SK-N-SH (cell line): Measurements from ENCODE around the gene TMEM243. TPM values are rescaled to one million over a fixed set of nuclear protein-coding genes. Genes with fewer than 3 reads are reported as not detected.

Source experiments
- CTCF ChIA-PET: fragments of 300-600, 350-600 bp; formaldehyde crosslinking; extraction: SDS; loops from one replicate; lab custom pipeline; 2021; lab: Yijun Ruan, JAX
- POLR2A ChIA-PET: fragments of 350-600 bp; sonication (Branson Sonifier 250); formaldehyde crosslinking; extraction: SDS; loops from one replicate; lab custom pipeline; 2020; ENCODE audit warnings: antibody characterized with exemption, inconsistent platforms; lab: Yijun Ruan, JAX
- DNase-seq: peaks from one replicate; pipeline ENCODE4 v3.0.0; 2012
- H2AFZ ChIP-seq: fragments of 200-600 bp; sonication (generic); 2 replicates; pipeline ENCODE4 v1.8.1; 2016; ENCODE audit warnings: antibody characterized with exemption, mild to moderate bottlenecking, low read depth
- H3F3A ChIP-seq: fragments of 200-600 bp; sonication (generic); replicated peaks from 2 replicates; pipeline ENCODE3; 2016; ENCODE audit warnings: antibody characterized with exemption, mild to moderate bottlenecking; ENCODE audit not compliant: insufficient read depth
- H3K27ac ChIP-seq, 2 experiments: fragments of 200-500 bp in 1 of 2; fragments of 200-600 bp in 1 of 2; sonication (Bioruptor generic) in 1 of 2; sonication (generic), shearing (Covaris generic) in 1 of 2; 2 replicates each; pipeline versions ENCODE4 v1.5.1 to v1.6.1; 2014 to 2016; ENCODE audit warnings: low read depth in 2 of 2, inconsistent platforms in 1 of 2, low read length in 1 of 2, mild to moderate bottlenecking in 1 of 2, mixed read lengths in 1 of 2
- H3K27me3 ChIP-seq: fragments of 200-600 bp; sonication (generic), shearing (Covaris generic); 2 replicates; pipeline ENCODE4 v1.6.1; 2016; ENCODE audit warnings: mixed run types; ENCODE audit not compliant: insufficient read depth
- H3K36me3 ChIP-seq, 2 experiments: fragments of 200-500 bp in 1 of 2; fragments of 200-600 bp in 1 of 2; sonication (Bioruptor generic) in 1 of 2; sonication (generic) in 1 of 2; replicated peaks in 1 of 2; 2 replicates each; pipeline versions ENCODE3 to v1.5.1; 2014 to 2016; ENCODE audit warnings: low read length in 1 of 2, mild to moderate bottlenecking in 1 of 2; ENCODE audit not compliant: insufficient read depth in 2 of 2, control insufficient read depth in 1 of 2
- H3K4me1 ChIP-seq, 2 experiments: fragments of 200-500 bp in 1 of 2; fragments of 200-600 bp in 1 of 2; sonication (Bioruptor generic) in 1 of 2; sonication (generic), shearing (Covaris generic) in 1 of 2; 2 replicates each; pipeline versions ENCODE4 v1.5.1 to v1.6.1; 2014 to 2016; ENCODE audit warnings: low read depth in 1 of 2, low read length in 1 of 2, mixed run types in 1 of 2; ENCODE audit not compliant: insufficient read depth in 2 of 2, control insufficient read depth in 1 of 2
- H3K4me2 ChIP-seq: fragments of 200-600 bp; sonication (generic), shearing (Covaris generic); 2 replicates; pipeline ENCODE4 v1.6.1; 2017; ENCODE audit warnings: mixed run types
- H3K4me3 ChIP-seq, 2 experiments: fragments of 200-500 bp in 1 of 2; fragments of 200-600 bp in 1 of 2; sonication (Bioruptor generic) in 1 of 2; sonication (generic), shearing (Covaris generic) in 1 of 2; 2 replicates each; pipeline versions ENCODE4 v1.5.1 to v1.8.1; 2014 to 2016; ENCODE audit warnings: low read depth in 2 of 2, inconsistent platforms in 1 of 2, low read length in 1 of 2, mild to moderate bottlenecking in 1 of 2, mixed read lengths in 1 of 2, moderate library complexity in 1 of 2
- H3K79me2 ChIP-seq: fragments of 200-600 bp; sonication (generic); 2 replicates; pipeline ENCODE4 v1.8.1; 2017; ENCODE audit warnings: mild to moderate bottlenecking; ENCODE audit not compliant: insufficient read depth
- H3K9ac ChIP-seq: fragments of 200-600 bp; sonication (generic); 2 replicates; pipeline ENCODE4 v1.6.1; 2017; ENCODE audit warnings: mixed run types
- H3K9me2 ChIP-seq: fragments of 200-600 bp; sonication (generic); 2 replicates; pipeline ENCODE4 v1.6.1; 2017; ENCODE audit warnings: mixed run types
- H3K9me3 ChIP-seq: fragments of 200-600 bp; sonication (generic); 2 replicates; pipeline ENCODE4 v1.6.1; 2017; ENCODE audit warnings: mixed run types, mild to moderate bottlenecking, moderate library complexity
- H4K20me1 ChIP-seq: fragments of 200-600 bp; sonication (generic); 2 replicates; pipeline ENCODE4 v1.6.1; 2017; ENCODE audit warnings: mild to moderate bottlenecking, mixed run types; ENCODE audit not compliant: insufficient read depth
- CHD2 ChIP-seq: fragments of 150-350 bp; IDR thresholded peaks from 2 replicates; pipeline ENCODE4 v1.6.1; 2018; ENCODE audit warnings: low read length; ENCODE audit not compliant: partially characterized antibody
- FOSL2 ChIP-seq: IDR thresholded peaks from 2 replicates; pipeline ENCODE4 v1.4.0; 2012; ENCODE audit warnings: low read depth, mild to moderate bottlenecking, moderate library complexity, borderline replicate concordance
- FOXM1 ChIP-seq: IDR thresholded peaks from 2 replicates; pipeline ENCODE4 v1.4.0; 2012; ENCODE audit warnings: low read depth, mild to moderate bottlenecking
- GABPA ChIP-seq: IDR thresholded peaks from 2 replicates; pipeline ENCODE4 v1.4.0; 2012; ENCODE audit warnings: low read depth, mild to moderate bottlenecking
- GATA2 ChIP-seq: sonication (generic); formaldehyde crosslinking; IDR thresholded peaks from 2 replicates; pipeline ENCODE4 v1.5.0; 2020; ENCODE audit warnings: mild to moderate bottlenecking, missing genetic modification reagents
- MEF2A ChIP-seq: IDR thresholded peaks from 2 replicates; pipeline ENCODE4 v1.4.0; 2012; ENCODE audit warnings: low read depth, borderline replicate concordance
- PBX3 ChIP-seq: IDR thresholded peaks from 2 replicates; pipeline ENCODE4; 2012
- RAD21 ChIP-seq: IDR thresholded peaks from 2 replicates; pipeline ENCODE4 v1.6.1; 2012; ENCODE audit warnings: mild to moderate bottlenecking, low read length
- RCOR1 ChIP-seq: fragments of 150-350 bp; IDR thresholded peaks from 2 replicates; pipeline ENCODE4 v1.6.1; 2017; ENCODE audit warnings: antibody characterized with exemption, low read length
- RXRA ChIP-seq: IDR thresholded peaks from 2 replicates; pipeline ENCODE4 v1.4.0; 2012; ENCODE audit warnings: low read depth, mild to moderate bottlenecking, borderline replicate concordance
- SIN3A ChIP-seq: IDR thresholded peaks from 2 replicates; pipeline ENCODE4 v1.6.1; 2012; ENCODE audit warnings: low read depth, mild to moderate bottlenecking, low read length, moderate library complexity, borderline replicate concordance
- SMC3 ChIP-seq: IDR thresholded peaks from 2 replicates; pipeline ENCODE4 v1.6.1; 2012; ENCODE audit warnings: low read depth, low read length, improper control_type of control experiment
- TAF1 ChIP-seq: IDR thresholded peaks from 2 replicates; pipeline ENCODE4 v1.6.1; 2012; ENCODE audit warnings: low read depth, mild to moderate bottlenecking, low read length, moderate library complexity, borderline replicate concordance
- TCF12 ChIP-seq: IDR thresholded peaks from 2 replicates; pipeline ENCODE4 v1.4.0; 2012
- TEAD4 ChIP-seq: IDR thresholded peaks from 2 replicates; pipeline ENCODE4 v1.4.0; 2012; ENCODE audit warnings: mild to moderate bottlenecking, borderline replicate concordance; ENCODE audit not compliant: insufficient read depth
- USF1 ChIP-seq: IDR thresholded peaks from 2 replicates; pipeline ENCODE4 v1.4.0; 2012; ENCODE audit warnings: low read depth, borderline replicate concordance
- YY1 ChIP-seq: IDR thresholded peaks from 2 replicates; pipeline ENCODE4 v1.4.0; 2012; ENCODE audit warnings: low read depth, mild to moderate bottlenecking
- ZBTB33 ChIP-seq: IDR thresholded peaks from 2 replicates; pipeline ENCODE4 v1.4.0; 2012; ENCODE audit warnings: low read depth, borderline replicate concordance
- WGBS: methylation state at CpG from one replicate; pipeline ENCODE4 v1.1.6; 2017; ENCODE audit warnings: low lambda C conversion rate; 5-methylcytosine and 5-hydroxymethylcytosine counted together
- polyA plus RNA-seq, 3 experiments: library from polyadenylated mRNA; depleted of rRNA; stranded (reverse); fragments of >200 nt; gene quantifications; 2 replicates each; pipeline ENCODE4 v1.2.3, GENCODE V29; 2012

TMEM243 gene
- polyA plus RNA-seq, 1 of the 3 experiments (the other 2 are of a cell fraction), result 31.1 TPM

- no peaks in the 10 kb centered on the region for H3K9me2 ChIP-seq
- DNase-seq, result no peak
- no peak overlapping the region for H3K9ac ChIP-seq
- no peaks in the 10 kb centered on the region; a peak in 1 of 4 replicates for H3K4me1 ChIP-seq
- H3K4me3 ChIP-seq, result no peak overlapping the region
- H3K36me3 ChIP-seq, result peaks cover 96 to 98% of the 10 kb centered on the region in 2 experiments
- no peak overlapping the region for H2AFZ ChIP-seq
- no peaks in the 10 kb centered on the region for H4K20me1 ChIP-seq
- ChIA-PET CTCF (interaction anchor here (0.9 to 1.7 kb wide), 2 partner anchors 11 to 111 kb away, joined by 4 to 5 read pairs; partner anchors contain the start of gene ELAPOR2), POLR2A (no interaction called here)
- TF ChIP-seq FOSL2 (no peak), USF1 (no peak), FOXM1 (no peak), SMC3 (no peak), SIN3A (no peak), GATA2 (CRISPR knock-in tag) (no peak), TCF12 (no peak), MEF2A (no peak), PBX3 (no peak), RXRA (no peak), GABPA (no peak), YY1 (no peak), CHD2 (no peak), TAF1 (no peak), RCOR1 (no peak), ZBTB33 (no peak), RAD21 (no peak), TEAD4 (no peak)
- peaks cover 7% of the 10 kb centered on the region for H3F3A ChIP-seq
- H3K79me2 ChIP-seq, result peaks cover 6% of the 10 kb centered on the region; the same call in 1 of the 2 replicates
- no peak overlapping the region for H3K4me2 ChIP-seq
- no peak overlapping the region for H3K27ac ChIP-seq
- WGBS, result 97% methylated on average over 3 of the region's 3 CpGs
- H3K27me3 ChIP-seq, result no peaks in the 10 kb centered on the region
- no peaks in the 10 kb centered on the region for H3K9me3 ChIP-seq
Measured at GRCh38 chr7:87170828-87171227, 48.7 kb downstream of the TMEM243 start.
